ENCODE measurements around the gene DACT3.
"Not testable (repeated sequence)": the region's sequence is repeated elsewhere in the genome, so short reads cannot be mapped to it uniquely, and the experiment has no call there.

- not testable (repeated sequence) for TF ChIP-seq EP300 (conservative IDR thresholded peaks at IDR 0.05; ENCODE audit: poor library complexity, severe bottlenecking); CTCF (IDR thresholded peaks at IDR 0.05; ENCODE audit: poor library complexity, severe bottlenecking); POLR2AphosphoS5 (IDR thresholded peaks at IDR 0.05); EZH2 (IDR thresholded peaks at IDR 0.05; ENCODE audit: borderline replicate concordance, insufficient read depth, low read length, poor library complexity, severe bottlenecking); SMC3 (conservative IDR thresholded peaks at IDR 0.05; ENCODE audit: poor library complexity); RAD21 (conservative IDR thresholded peaks at IDR 0.05)
These were observed 32.0 kb downstream of the DACT3 start for GRCh38 chr19:46628970-46629369.

All from neural cell (in vitro differentiated cells).